Limb (tissue), 2 donors: ENCODE measurements around the gene RPL7A.

Experiments
- DNase-seq, 2 donors: peaks; one replicate each; pipeline ENCODE4 v3.0.0-alpha.2; 2016; ENCODE audit errors: extremely low spot score in 2 of 2

RPL7A gene

GRCh38 chr9:133347515-133347984, 468 bp upstream of the RPL7A start:
- DNase-seq, result no peak

- no peak for DNase-seq
Observed at GRCh38 chr9:133348718-133349573, 928 bp downstream of the RPL7A start.

- no peak for DNase-seq
Observed at GRCh38 chr9:133349965-133350616, 2.1 kb downstream of the RPL7A start.

- DNase-seq, result no peak
Observed at GRCh38 chr9:133351526-133351907, 3.5 kb downstream of the RPL7A start.

GRCh38 chr9:133351908-133352634, 4.1 kb downstream of the RPL7A start:
- DNase-seq, result no peak

GRCh38 chr9:133352635-133353340, 4.8 kb downstream of the RPL7A start:
- no peak for DNase-seq

GRCh38 chr9:133353548-133353947, 5.5 kb downstream of the RPL7A start:
- no peak for DNase-seq

GRCh38 chr9:133354766-133355165, 6.7 kb downstream of the RPL7A start:
- no peak for DNase-seq

- no peak for DNase-seq
Observed at GRCh38 chr9:133355881-133356357, 7.9 kb downstream of the RPL7A start.

- DNase-seq, result peak; percentile 83 to 91
Observed at GRCh38 chr9:133356391-133357091, 8.5 kb downstream of the RPL7A start, which contains the start of the genes SURF1 and SURF2. TSS of gene SURF1 (minus strand) at chr9:133356487. CDS start at chr9:133356453, 34 bp downstream. TSS of gene SURF2 (plus strand) at chr9:133356550. CDS start at chr9:133356593, 43 bp downstream.

GRCh38 chr9:133357656-133358055, 9.6 kb downstream of the RPL7A start:
- DNase-seq, result no peak

GRCh38 chr9:133359399-133360175, 11.6 kb downstream of the RPL7A start:
- no peak for DNase-seq

GRCh38 chr9:133360400-133361393, 12.7 kb downstream of the RPL7A start:
- no peak for DNase-seq

- DNase-seq, result no peak
Observed at GRCh38 chr9:133361507-133362092, 13.6 kb downstream of the RPL7A start.

- no peak for DNase-seq
Observed at GRCh38 chr9:133362359-133363044, 14.5 kb downstream of the RPL7A start.

- DNase-seq, result no peak
Observed at GRCh38 chr9:133366435-133366834, 18.4 kb downstream of the RPL7A start.

- DNase-seq, result no peak
Observed at GRCh38 chr9:133367221-133367620, 19.2 kb downstream of the RPL7A start.
